ENCODE results near the gene GGT5.

The GGT5 gene

DNA sequence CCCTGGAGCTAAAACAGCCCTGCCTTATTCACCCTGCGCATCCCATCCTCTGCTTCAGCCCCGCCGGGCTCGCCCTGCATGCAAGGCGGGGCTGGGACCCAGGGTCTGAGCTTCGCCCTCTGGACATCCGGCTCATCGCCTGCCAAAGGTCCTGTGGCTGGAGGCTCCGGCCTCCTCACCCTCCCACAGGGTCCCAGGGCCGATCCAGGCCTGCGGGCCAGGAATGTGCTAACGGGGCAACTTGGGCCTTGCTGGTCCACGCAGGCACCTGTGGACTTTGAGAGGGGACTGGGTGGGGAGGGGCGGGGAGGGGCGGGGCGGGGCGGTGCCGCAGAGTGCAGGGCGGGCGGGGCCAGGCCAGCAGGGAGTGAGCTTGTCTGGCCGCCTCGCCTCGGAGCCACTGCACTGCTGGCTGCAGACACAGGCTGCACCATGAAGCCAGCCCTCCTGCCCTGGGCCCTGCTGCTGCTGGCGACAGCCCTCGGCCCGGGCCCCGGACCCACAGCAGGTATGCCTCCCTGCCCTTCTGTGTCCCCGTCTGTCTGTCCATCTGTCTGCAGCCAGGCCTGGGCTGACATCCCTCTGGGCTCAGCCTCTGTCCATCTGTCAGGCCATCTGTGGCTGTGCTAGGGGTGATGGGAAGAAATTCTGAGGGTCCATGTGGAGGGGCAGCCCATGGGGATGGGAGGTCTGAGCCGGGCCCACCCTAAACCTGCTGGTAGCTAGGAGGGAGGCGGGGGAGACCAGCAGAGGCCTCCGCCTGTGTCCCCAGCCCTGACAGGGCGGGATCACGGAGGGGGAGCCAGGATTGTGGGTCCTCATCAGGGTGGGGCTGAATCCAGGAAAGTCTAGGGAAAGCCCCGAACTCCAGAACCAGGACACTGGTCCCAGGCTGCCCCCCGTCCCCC lies 63.5 kb downstream of the GGT5 start, which contains the start of gene SUSD2:
TSS of gene SUSD2 (plus strand) at position 400 of the 908 bp plus-strand sequence. CDS start at position 433, 33 bp downstream.
- no peak for DNase-seq

DNA sequence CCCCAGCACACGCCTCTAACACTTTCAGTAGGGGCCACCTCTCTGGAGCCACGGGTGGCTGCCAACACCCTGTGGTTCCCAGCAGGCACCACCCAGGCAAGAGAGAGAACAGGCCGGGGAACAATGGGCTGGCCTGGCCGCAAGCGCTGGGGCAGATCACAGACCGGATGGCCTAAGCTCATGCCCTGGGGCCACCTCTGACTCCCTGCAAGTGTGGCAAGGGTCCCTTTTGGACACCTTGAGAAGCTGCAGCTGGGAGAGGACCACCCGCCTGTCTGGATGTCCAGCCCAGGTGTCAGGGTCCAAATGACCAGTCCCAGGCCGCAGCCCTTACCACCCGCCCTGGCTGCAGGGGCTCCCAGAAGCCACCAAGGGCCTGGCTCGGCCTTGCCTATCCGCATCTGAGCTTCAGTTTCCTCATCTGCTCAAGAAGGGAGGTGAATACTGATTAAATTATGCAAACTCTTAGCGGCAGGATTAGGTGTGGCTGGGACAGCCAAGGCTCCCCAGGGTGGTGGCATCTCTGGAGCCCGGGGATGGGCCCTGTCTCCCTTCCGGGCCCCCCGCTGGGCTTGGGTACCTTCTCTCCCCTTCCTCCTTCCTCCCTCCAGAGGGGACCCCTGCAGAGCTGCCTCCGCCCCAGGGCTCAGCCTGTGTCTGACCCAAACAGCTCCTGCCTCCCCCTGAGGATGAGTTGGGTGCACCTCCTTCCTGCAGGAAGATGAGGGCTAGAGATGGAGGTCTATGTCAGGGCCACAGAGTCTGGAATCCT lies 64.4 kb downstream of the GGT5 start:
- no peak for DNase-seq

- no peak for DNase-seq
Measured at GRCh38 chr22:24179478-24180210, 65.2 kb downstream of the GGT5 start.

DNA sequence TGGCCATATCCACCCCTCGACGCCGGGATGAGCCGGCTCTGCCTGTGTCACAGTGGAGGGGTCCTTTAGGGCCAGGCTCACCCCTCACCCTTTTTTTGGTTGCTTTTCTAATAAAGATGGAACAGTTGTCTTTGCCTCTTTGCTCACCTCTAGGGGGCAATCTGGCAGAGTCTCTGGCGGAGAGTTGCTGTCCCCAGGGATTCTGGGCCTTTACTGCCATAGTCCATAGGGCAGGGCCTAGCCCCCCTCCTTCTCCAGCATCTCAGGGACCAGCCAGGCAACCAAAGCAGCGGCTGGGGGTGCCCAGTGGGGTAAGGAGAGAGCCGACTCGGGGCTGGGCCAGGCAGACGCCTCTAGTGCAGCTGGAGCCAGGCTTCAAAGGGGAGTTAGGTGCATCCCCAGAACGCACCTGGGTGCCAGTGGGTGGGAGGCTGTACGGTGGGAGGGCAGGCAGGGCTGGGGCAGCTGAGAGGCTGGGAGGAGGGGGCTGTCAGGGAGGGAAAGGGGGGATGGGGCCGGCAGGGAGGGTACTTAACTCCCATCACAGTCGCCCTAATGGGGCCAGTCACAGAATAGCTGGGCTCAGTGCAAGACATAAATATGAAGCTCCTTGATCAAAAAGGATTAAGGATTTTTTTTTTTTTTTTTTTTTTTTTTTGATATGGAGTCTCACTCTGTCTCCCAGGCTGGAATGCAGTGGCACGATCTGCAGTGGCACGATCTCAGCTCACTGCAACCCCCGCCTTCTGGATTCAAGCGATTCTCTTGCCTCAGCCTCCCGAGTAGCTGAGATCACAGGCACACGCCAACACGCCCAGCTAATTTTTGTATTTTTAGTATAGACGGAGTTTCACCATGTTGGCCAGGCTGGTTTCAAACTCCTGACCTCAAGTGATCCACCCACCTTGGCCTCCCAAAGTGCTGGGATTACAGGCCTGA lies 66.1 kb downstream of the GGT5 start:
- DNase-seq: no peak

- no peak for DNase-seq
Measured at GRCh38 chr22:24178021-24178431, 66.9 kb downstream of the GGT5 start.

DNA sequence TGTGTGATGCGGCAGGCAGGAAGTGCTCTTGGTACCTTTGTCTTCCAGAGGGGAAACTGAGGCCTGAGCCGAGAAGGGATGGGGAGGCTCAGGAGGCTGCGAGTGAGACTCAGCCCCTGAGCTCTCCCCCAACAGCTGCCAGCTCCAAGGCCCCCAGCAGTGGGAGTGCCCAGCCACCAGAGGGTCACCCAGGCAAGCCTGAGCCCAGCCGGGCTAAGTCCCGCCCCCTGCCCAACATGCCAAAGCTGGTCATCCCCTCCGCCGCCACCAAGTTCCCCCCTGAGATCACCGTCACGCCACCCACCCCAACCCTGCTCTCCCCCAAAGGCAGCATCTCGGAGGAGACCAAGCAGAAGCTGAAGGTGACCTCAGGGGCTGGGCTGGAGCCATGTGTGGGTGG lies 67.4 kb downstream of the GGT5 start:
- DNase-seq: no peak

GRCh38 chr22:24177045-24177444 lies 67.8 kb downstream of the GGT5 start:
- no peak for DNase-seq

GRCh38 chr22:24176630-24177029 lies 68.3 kb downstream of the GGT5 start:
- no peak for DNase-seq

GRCh38 chr22:24176040-24176439 lies 68.8 kb downstream of the GGT5 start:
- DNase-seq: no peak

DNA sequence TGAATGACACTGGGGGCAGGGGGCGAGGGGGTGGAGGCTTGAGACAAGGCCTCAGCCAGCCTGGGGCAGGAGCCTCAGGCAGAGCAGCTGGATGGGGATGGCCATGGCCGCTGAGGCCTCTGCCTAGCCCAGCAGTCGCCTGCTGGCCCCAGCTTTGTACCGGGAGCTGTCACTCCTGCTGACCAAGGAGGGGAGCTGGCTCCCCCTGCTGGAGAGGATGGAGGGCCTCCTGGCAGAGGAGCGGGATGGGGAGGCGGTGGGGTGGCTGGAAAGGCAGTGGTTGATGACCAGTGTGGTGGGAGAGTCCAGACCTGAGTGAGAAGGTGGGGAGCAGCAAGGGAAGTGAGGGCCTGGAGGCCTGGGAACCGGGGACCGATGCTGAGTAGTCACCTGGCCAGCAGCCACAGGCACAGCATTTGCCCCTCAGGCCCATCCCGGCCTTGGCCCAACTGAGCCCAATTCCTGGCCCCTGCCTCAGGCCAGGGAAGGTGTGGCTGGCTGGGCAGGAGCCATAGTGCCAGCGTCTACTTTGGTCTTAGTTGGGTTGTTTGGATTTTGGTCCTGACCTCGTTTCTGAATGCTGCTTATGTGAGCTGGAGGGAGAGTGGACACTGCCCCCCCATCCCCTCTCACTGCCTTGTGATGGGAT lies 69.6 kb downstream of the GGT5 start:
- DNase-seq: no peak

DNA sequence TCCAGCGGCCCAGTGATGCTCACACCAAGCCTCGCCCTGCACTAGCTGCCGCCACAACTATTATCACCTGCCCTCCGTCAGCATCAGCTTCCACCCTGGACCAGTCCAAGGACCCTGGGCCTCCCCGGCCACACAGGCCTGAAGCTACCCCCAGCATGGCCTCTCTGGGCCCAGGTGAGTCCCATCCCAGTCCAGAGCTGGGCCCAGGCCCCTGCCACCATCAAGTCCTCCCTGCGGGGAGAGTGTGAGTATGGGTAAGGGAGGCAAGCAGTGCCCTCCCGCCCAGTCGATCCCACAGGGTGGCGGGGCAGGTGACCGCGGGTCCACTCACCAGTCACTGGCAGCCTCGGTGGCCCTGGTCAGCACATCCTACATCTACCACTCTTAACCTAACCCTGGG lies 73.1 kb downstream of the GGT5 start:
- no peak for DNase-seq

DNA sequence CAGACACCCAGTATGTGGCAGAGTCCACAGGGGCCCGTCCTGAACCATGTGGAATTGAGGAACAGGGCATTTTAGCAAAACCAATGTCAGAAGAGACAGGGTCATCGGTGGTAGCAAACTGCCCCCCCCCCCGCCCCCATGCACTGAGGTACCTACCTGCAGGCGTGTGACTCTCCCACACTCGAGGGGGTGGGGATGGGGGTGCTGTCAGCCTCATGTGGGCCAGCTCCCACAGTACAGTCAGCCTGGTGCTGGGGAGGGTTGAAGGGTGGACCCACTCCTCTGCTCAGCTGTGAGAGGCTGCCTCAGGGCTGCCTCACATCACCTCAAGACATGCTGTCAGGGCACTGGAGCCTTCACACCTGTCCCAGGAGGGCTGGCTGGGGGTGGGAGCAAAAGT lies 74.2 kb downstream of the GGT5 start:
- DNase-seq: no peak

GRCh38 chr22:24170188-24170587 lies 74.7 kb downstream of the GGT5 start:
- DNase-seq: no peak

Measured in NCI-H1048 (cell line).